ENCODE measurements around the gene SMPD2.
"Not testable (repeated sequence)": the region's sequence is repeated elsewhere in the genome, so short reads cannot be mapped to it uniquely, and the experiment has no call there.

SMPD2 gene

GRCh38 chr6:109447087-109447486, 6.6 kb downstream of the SMPD2 start:
- no peak for DNase-seq

- DNase-seq: peak in 1 of 2 donors; percentile 26
Measured at GRCh38 chr6:109447878-109448555, 7.5 kb downstream of the SMPD2 start.

- no peak for DNase-seq
Measured at GRCh38 chr6:109448615-109449014, 8.1 kb downstream of the SMPD2 start.

- DNase-seq: no peak
Measured at GRCh38 chr6:109449064-109449794, 8.7 kb downstream of the SMPD2 start.

GRCh38 chr6:109449795-109450673, 9.5 kb downstream of the SMPD2 start:
- DNase-seq: peak; percentile 20 to 46

GRCh38 chr6:109450801-109451200, 10.3 kb downstream of the SMPD2 start:
- no peak for DNase-seq

- no peak for DNase-seq
Measured at GRCh38 chr6:109451376-109451775, 10.9 kb downstream of the SMPD2 start.

- no peak for DNase-seq
Measured at GRCh38 chr6:109452181-109452580, 11.7 kb downstream of the SMPD2 start.

GRCh38 chr6:109453156-109453555, 12.6 kb downstream of the SMPD2 start:
- no peak for DNase-seq

- no peak for DNase-seq
Measured at GRCh38 chr6:109453594-109454495, 13.3 kb downstream of the SMPD2 start.

- peak; percentile 74 to 80 for DNase-seq
Measured at GRCh38 chr6:109454496-109455436, 14.2 kb downstream of the SMPD2 start.

- DNase-seq: peak; percentile 81
Measured at GRCh38 chr6:109455437-109456110, 15.1 kb downstream of the SMPD2 start, which contains the start of gene MICAL1. Gene MICAL1 (minus strand): TSS chr6:109455772. CDS start chr6:109454196, 1,576 bp downstream.

GRCh38 chr6:109456111-109456583, 15.6 kb downstream of the SMPD2 start:
- DNase-seq: no peak

- no peak for DNase-seq
Measured at GRCh38 chr6:109456710-109457561, 16.4 kb downstream of the SMPD2 start.

GRCh38 chr6:109457562-109457996, 17.1 kb downstream of the SMPD2 start:
- DNase-seq: no peak

GRCh38 chr6:109458774-109459531, 18.4 kb downstream of the SMPD2 start:
- DNase-seq: peak; percentile 53 to 59

- DNase-seq: no peak
Measured at GRCh38 chr6:109460161-109460829, 19.8 kb downstream of the SMPD2 start.

- DNase-seq: not testable (repeated sequence)
Measured at GRCh38 chr6:109461205-109461604, 20.7 kb downstream of the SMPD2 start.

All from CD4-positive, alpha-beta T cell treated with Interferon alpha-2 for 1 hour (primary cell).